GM21381 (cell line): ENCODE results near the gene ZNF646.
"Not testable (repeated sequence)": the region's sequence is repeated elsewhere in the genome, so short reads cannot be mapped to it uniquely, and the experiment has no call there.

ENCODE experiments used
- ATAC-seq: cut with Tn5 transposase; IDR thresholded peaks from one replicate; pipeline ENCODE4 v1.9.1; 2021; ENCODE audit warnings: mild to moderate bottlenecking, moderate library complexity; ENCODE audit not compliant: unreplicated experiment

Gene ZNF646

DNA sequence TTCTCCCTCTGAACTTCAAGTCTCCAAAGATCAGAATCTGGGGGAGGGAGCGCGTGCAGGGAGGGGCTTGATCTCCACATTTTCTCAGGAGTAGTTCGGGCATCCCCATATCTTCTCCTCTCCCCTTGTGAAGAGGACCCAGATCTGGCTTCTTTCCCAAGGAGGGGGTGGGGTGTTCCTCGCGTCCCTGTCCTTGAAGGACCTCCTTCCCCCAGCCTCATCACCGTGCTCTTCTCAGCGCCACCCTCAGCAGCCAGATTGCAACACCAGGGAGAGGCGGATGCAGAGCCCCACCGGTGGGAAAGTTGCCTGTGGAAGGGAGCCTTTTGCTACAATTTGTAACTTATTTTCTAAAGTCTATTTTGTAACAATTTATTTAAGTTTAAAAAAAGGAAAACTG, 8.9 kb downstream of the ZNF646 start:
- no peak for ATAC-seq

GRCh38 chr16:31083556-31083955, 9.3 kb downstream of the ZNF646 start:
- no peak for ATAC-seq

DNA sequence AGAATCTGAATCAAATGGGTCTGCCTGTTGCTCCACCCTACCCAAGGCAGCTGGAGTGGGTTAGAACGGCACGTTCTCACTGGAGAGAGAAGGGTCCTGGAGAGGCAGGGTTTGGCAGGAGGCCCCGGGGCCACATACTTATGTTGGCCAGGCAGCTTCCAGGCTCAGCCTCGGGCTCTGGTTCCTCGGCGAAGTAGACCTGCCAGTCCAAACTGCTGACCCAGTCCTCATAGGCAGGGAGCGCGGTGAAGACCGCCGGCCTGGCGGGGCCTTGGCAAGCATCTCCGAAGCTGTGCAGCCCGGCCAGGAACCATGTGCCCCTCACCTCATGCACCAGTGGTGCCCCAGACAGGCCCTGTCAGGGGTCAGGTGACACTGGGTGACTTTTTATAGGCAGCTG, 9.8 kb downstream of the ZNF646 start:
- ATAC-seq, result no peak

GRCh38 chr16:31084584-31085302, 10.5 kb downstream of the ZNF646 start:
- ATAC-seq, result no peak

- no peak for ATAC-seq
These were observed 11.2 kb downstream of the ZNF646 start for GRCh38 chr16:31085411-31085810.

GRCh38 chr16:31085873-31086628, 11.8 kb downstream of the ZNF646 start:
- no peak for ATAC-seq

- ATAC-seq, result no peak
These were observed 12.3 kb downstream of the ZNF646 start for GRCh38 chr16:31086629-31086906.

- ATAC-seq, result no peak
These were observed 13.3 kb downstream of the ZNF646 start for GRCh38 chr16:31087481-31087880.

DNA sequence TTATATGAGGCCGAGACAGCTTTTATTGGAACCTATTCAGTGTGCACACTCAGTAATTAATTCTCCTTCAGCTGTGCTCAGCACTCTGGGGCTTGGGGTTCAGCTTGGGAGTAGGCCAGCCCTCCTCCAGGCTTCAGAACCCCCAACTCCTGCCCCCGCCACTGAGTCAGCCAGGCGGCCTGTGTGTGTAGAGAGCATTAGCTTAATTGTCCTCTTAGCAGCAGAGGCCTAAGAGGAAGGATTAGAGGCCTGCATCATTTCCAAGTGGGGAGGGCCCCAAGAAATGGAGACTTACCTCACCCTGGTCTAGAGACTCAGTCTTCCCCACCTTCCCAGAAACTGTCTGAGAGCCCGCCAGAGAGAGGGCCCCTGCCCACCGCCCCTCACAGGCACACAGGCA, 13.7 kb downstream of the ZNF646 start:
- ATAC-seq, result no peak

DNA sequence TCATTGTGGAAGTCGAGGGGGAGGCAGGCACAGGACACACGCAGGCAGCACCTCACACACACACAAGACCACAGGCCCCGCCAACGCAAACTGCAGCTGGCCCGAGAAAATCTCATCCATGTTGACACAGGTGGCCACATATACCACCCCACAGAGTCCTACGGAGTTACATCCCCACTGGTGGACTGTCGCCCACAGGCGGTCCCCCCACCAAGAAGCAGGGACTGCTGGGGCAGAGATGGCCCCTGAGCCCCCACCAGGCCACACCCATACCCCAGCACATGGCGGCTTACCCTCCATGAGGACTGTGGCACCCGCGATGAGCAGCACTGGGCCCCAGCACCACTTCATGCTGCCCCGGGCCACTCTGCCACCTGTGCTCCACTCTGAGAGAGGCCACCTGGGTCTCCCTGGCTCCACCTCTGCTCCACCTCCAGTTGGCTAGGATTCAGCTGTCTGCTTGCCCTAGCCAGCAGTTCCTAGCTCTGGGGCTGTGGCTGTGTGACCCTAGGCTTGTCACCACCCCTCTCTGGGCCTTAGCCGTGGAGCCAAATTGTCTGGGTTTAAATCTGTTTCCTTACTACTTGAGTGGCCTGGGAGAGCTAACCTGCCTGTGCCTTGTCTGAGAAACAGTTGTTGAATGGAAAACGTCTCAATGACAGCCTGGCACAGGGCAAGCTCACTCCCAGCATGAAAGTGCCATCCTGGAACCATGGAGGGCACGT, 14.4 kb downstream of the ZNF646 start, which contains the start of gene PRSS53:
TSS of gene PRSS53 (minus strand) at position 485 of the 725 bp plus-strand sequence. CDS start at position 351, 134 bp downstream.
- ATAC-seq, result no peak

- ATAC-seq, result no peak
These were observed 15.0 kb downstream of the ZNF646 start for GRCh38 chr16:31089199-31089598.

DNA sequence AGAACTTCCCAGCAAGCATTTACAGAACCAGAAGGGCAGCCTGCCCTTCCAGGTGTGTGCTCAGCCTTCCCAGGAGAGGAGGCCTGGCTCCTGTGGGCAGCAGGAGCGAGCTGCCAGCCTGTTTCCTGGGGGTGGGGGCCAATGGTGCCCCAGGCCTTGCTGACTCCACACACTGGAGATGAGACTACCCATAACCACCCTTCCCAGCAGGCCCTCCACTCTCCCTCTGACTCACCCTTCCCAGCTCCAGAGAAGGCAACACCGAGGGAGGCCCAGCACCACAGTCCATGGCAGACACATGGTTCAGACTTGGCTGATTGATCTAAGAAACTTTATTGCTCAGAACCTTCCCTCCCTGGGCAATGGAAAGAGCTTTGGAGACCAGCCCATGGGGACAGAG, 16.3 kb downstream of the ZNF646 start:
- ATAC-seq, result no peak

DNA sequence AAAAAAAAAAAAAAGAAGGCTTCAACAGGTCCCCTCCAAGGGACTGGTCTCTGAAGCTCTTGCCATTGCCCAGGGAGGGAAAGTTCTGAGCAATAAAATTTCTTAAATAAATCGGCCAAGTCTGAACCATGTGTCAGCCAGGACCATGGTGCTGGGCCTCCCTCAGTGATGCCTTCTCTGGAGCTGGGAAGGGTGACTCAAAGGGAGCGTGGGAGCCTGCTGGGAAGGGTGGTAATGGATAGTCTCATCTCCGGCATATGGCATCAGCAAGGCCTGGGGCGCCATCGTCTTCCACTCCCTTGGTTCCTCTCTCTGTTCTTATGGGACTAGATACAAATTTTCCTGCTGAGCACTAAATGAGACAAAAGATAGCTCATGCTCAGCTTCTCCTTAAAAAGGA, 18.1 kb downstream of the ZNF646 start:
- no peak for ATAC-seq

GRCh38 chr16:31093132-31093703, 19.0 kb downstream of the ZNF646 start:
- ATAC-seq, result no peak

- no peak for ATAC-seq
These were observed 19.8 kb downstream of the ZNF646 start for GRCh38 chr16:31094088-31094423.

DNA sequence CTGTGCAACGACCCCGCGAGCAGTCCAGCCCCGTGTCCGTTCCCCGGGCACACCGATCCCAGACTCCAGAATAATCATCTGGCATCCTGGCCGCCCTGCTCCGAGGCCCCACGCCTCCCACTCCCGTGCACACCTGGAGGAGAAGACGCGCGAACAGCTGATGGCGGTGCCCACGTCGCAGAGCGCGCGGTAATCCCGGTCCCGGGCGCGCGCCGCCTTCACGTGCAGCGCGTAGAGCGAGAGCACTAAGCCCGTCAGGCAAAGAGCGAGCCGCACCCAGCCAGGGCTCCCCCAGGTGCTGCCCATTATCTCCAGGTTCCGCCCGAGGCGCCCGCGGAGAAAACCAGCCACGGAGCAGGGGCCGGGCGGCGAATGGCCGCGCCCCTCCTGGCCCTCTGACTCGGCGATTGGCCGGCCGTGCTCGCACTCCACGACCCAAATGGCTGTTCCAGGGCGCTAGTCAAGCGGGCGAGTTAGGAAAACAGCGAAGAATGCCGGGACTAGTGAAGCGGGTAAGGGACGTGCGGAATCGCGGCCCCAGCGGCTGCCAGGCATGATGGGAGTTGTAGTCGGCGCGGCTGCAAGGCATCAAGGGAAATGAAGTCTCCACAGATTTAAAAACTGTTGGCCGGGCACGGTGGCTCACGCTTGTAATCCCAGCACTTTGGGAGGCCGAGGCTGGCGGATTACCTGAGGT, 20.4 kb downstream of the ZNF646 start, which contains the start of gene VKORC1:
TSS of gene VKORC1 (minus strand) at position 374 of the 697 bp plus-strand sequence. CDS start at position 306, 68 bp downstream.
- peak; percentile 76 for ATAC-seq

- no peak for ATAC-seq
These were observed 25.8 kb downstream of the ZNF646 start for GRCh38 chr16:31099860-31100638.

DNA sequence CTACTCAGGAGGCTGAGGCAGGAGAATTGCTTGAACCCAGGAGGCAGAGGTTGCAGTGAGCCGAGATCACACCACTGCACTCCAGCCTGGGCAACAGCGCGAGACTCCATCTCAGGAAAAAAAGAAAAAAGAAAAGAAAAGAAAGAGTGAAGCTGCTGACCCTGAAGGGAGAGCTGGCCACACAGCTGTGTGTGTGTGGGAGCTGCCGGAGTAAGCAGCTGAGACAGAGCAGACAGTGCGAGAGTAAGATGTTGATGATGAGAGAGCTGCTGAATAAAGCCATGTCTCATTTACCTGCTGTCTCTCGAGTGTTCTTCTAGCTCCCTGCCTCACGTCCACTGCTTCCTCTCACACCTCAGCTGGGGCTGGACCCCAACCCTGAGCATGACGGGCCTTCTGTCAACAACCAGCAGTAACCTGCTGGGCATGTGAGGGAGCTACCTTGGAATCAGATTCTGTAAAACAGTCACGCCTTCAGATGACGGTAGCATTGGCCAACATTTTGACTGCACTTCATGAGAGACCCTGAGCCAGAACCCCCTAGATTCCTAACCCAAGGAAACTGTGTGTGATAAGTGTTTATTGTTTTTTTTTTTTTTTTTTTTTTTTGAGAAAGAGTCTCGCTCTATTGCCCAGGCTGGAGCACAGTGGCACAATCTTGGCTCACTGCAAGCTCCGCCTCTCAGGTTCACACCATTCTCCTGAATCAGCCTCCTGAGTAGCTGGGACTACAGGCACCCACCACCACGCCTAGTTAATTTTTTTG, 26.8 kb downstream of the ZNF646 start:
- not testable (repeated sequence) for ATAC-seq

GRCh38 chr16:31105677-31106213, 31.5 kb downstream of the ZNF646 start:
- no peak for ATAC-seq
